GM12878 (cell line): ENCODE measurements around the gene AOPEP. TPM values are rescaled to one million over a fixed set of nuclear protein-coding genes. Genes with fewer than 3 reads are reported as not detected.

ENCODE experiments used
- DPF2 ChIP-seq: fragments of 450-650 bp; IDR thresholded peaks from 2 replicates; pipeline ENCODE4 v1.6.1; 2017; ENCODE audit warnings: mild to moderate bottlenecking
- FOXK2 ChIP-seq: fragments of 450-650 bp; IDR thresholded peaks from 2 replicates; pipeline ENCODE4 v1.6.1; 2017; ENCODE audit warnings: mild to moderate bottlenecking, moderate library complexity
- JUNB ChIP-seq: IDR thresholded peaks from 2 replicates; pipeline ENCODE4 v1.6.1; 2016; ENCODE audit warnings: antibody characterized with exemption, mild to moderate bottlenecking
- NFYA ChIP-seq: IDR thresholded peaks from 2 replicates; pipeline ENCODE4 v1.6.1; 2011; ENCODE audit warnings: low read depth, mild to moderate bottlenecking, low read length, improper control_type of control experiment, borderline replicate concordance
- POLR2AphosphoS2 ChIP-seq: IDR thresholded peaks from 2 replicates; pipeline ENCODE4 v1.6.1; 2011; ENCODE audit warnings: low read depth, mild to moderate bottlenecking, low read length, improper control_type of control experiment, moderate library complexity
- RAD51 ChIP-seq: fragments of 450-650 bp; IDR thresholded peaks from 2 replicates; pipeline ENCODE4 v1.6.1; 2016; ENCODE audit warnings: moderate library complexity, mild to moderate bottlenecking, inconsistent platforms
- RELA ChIP-seq: fragments of 450-650 bp; IDR thresholded peaks from 2 replicates; pipeline ENCODE4 v1.8.0; 2014; ENCODE audit warnings: borderline replicate concordance; ENCODE audit not compliant: partially characterized antibody
- TAF1 ChIP-seq: IDR thresholded peaks from 2 replicates; pipeline ENCODE4 v1.6.1; 2011; ENCODE audit warnings: mild to moderate bottlenecking, low read depth, low read length, borderline replicate concordance
- polyA plus RNA-seq, 11 experiments: library from polyadenylated mRNA; depleted of rRNA in 4 of 11; unstranded in 6 of 11; stranded (reverse) in 5 of 11; fragments of >200 nt; fragmentation: Nextera tagmentation in 4 of 11; fragmentation: Illumina TruSeq in 1 of 11; extraction: Ambion mirVana in 4 of 11; extraction: Trizol in 1 of 11; gene quantifications; 1 replicate in 1 of 11; 2 replicates in 10 of 11; pipeline versions ENCODE4 v1.2.1 to v1.2.3, GENCODE V29; 2011 to 2016; ENCODE audit warnings: inconsistent platforms in 2 of 11, missing spikeins in 2 of 11, low read depth in 1 of 11
- total RNA-seq, 4 experiments: library from RNA; depleted of rRNA in 3 of 4; stranded (reverse); fragments of >200 nt in 3 of 4; fragmentation: Illumina TruSeq in 1 of 4; extraction: Trizol in 1 of 4; gene quantifications; 2 replicates each; pipeline versions ENCODE4 v1.2.1 to v1.2.3, GENCODE V29; 2013 to 2021
- TF ChIP-seq, protein P1 (sequence below): fragments of 450-650 bp; IDR thresholded peaks from 2 replicates; pipeline ENCODE4 v1.6.1; 2014; ENCODE audit warnings: mild to moderate bottlenecking
- TF ChIP-seq, protein P2 (sequence below): IDR thresholded peaks from 2 replicates; pipeline ENCODE4 v1.6.1; 2012; ENCODE audit warnings: mild to moderate bottlenecking, low read depth, low read length
- TF ChIP-seq, protein P3 (sequence below): fragments of 450-650 bp; IDR thresholded peaks from 2 replicates; pipeline ENCODE4 v1.6.1; 2017; ENCODE audit warnings: mild to moderate bottlenecking

The AOPEP gene
- total and polyA plus RNA-seq, 10 of the 15 experiments (the other 5 are each of a cell fraction or from before 2014, with no cell fraction given), result 2.3 to 16.9 (median 10.1) TPM

DNA sequence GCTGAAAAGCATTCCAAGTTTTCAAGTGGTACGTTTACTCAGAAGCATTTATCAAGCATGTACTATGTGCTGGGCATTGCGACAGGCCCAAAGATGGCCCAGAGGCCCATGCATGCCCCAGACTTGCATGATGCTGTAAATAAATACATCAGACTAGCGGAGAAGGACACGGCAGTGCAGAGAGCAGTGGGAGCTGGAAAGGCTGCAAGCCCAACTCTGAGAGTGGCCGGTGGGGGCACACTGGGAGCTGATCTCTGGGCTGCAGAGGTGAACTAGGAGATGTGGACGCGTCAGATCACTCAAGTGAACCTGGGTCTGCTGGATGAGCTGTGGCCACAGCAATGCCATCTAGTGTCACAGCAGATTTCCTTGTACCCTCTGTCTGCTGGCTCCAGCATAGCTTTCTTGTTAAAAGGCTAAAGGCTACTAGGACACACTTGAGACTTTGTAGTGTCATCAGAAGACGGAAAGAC is 344.1 kb downstream of the AOPEP start (continued):
- TF ChIP-seq, protein P1, sequence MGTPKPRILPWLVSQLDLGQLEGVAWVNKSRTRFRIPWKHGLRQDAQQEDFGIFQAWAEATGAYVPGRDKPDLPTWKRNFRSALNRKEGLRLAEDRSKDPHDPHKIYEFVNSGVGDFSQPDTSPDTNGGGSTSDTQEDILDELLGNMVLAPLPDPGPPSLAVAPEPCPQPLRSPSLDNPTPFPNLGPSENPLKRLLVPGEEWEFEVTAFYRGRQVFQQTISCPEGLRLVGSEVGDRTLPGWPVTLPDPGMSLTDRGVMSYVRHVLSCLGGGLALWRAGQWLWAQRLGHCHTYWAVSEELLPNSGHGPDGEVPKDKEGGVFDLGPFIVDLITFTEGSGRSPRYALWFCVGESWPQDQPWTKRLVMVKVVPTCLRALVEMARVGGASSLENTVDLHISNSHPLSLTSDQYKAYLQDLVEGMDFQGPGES, result no peak
- TF ChIP-seq RAD51 (no peak), TAF1 (no peak), FOXK2 (no peak), DPF2 (no peak), JUNB (no peak), RELA (no peak), NFYA (no peak), POLR2AphosphoS2 (no peak)
- TF ChIP-seq, protein P2, sequence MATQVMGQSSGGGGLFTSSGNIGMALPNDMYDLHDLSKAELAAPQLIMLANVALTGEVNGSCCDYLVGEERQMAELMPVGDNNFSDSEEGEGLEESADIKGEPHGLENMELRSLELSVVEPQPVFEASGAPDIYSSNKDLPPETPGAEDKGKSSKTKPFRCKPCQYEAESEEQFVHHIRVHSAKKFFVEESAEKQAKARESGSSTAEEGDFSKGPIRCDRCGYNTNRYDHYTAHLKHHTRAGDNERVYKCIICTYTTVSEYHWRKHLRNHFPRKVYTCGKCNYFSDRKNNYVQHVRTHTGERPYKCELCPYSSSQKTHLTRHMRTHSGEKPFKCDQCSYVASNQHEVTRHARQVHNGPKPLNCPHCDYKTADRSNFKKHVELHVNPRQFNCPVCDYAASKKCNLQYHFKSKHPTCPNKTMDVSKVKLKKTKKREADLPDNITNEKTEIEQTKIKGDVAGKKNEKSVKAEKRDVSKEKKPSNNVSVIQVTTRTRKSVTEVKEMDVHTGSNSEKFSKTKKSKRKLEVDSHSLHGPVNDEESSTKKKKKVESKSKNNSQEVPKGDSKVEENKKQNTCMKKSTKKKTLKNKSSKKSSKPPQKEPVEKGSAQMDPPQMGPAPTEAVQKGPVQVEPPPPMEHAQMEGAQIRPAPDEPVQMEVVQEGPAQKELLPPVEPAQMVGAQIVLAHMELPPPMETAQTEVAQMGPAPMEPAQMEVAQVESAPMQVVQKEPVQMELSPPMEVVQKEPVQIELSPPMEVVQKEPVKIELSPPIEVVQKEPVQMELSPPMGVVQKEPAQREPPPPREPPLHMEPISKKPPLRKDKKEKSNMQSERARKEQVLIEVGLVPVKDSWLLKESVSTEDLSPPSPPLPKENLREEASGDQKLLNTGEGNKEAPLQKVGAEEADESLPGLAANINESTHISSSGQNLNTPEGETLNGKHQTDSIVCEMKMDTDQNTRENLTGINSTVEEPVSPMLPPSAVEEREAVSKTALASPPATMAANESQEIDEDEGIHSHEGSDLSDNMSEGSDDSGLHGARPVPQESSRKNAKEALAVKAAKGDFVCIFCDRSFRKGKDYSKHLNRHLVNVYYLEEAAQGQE, result no peak
- TF ChIP-seq, protein P3, sequence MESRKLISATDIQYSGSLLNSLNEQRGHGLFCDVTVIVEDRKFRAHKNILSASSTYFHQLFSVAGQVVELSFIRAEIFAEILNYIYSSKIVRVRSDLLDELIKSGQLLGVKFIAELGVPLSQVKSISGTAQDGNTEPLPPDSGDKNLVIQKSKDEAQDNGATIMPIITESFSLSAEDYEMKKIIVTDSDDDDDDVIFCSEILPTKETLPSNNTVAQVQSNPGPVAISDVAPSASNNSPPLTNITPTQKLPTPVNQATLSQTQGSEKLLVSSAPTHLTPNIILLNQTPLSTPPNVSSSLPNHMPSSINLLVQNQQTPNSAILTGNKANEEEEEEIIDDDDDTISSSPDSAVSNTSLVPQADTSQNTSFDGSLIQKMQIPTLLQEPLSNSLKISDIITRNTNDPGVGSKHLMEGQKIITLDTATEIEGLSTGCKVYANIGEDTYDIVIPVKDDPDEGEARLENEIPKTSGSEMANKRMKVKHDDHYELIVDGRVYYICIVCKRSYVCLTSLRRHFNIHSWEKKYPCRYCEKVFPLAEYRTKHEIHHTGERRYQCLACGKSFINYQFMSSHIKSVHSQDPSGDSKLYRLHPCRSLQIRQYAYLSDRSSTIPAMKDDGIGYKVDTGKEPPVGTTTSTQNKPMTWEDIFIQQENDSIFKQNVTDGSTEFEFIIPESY, result no peak
